OCI-LY7 (cell line): Measurements from ENCODE around the gene PPP4R4. TPM values are rescaled to one million over a fixed set of nuclear protein-coding genes. Genes with fewer than 3 reads are reported as not detected.

Experiments used
- BruUV-seq: library from RNA; stranded (reverse); fragments of 400-500 nt; replicated peaks from 2 replicates; lab custom pipeline; 2021; lab: Mats Ljungman, UMichigan
- CTCF ChIA-PET: fragments of 300-600 bp; sonication (Branson Sonifier 250); formaldehyde crosslinking; loops from one replicate; lab custom pipeline; 2022; ENCODE audit warnings: antibody characterized with exemption; ENCODE audit not compliant: unreplicated experiment; lab: Charles Lee
- POLR2A ChIA-PET: fragments of 300-600 bp; sonication (Branson Sonifier 250); formaldehyde crosslinking; loops from one replicate; lab custom pipeline; 2022; ENCODE audit warnings: antibody characterized with exemption; lab: Charles Lee
- DNase-seq: peaks from one replicate; pipeline ENCODE4 v3.0.0-alpha.2; 2015; ENCODE audit warnings: low spot score
- H2AFZ ChIP-seq: fragments of 200-600 bp; sonication (generic), shearing (Covaris generic); 2 replicates; pipeline ENCODE4 v1.6.1; 2014; ENCODE audit warnings: mild to moderate bottlenecking, antibody characterized with exemption, low read length, moderate library complexity
- H3K27ac ChIP-seq: fragments of 200-600 bp; sonication (generic); 2 replicates; pipeline ENCODE4 v1.5.1; 2014; ENCODE audit warnings: mixed run types, low read depth, mild to moderate bottlenecking, moderate library complexity, low read length, inconsistent platforms; ENCODE audit not compliant: poor library complexity, severe bottlenecking
- H3K36me3 ChIP-seq: fragments of 200-600 bp; sonication (generic); 2 replicates; pipeline ENCODE4 v1.6.1; 2014; ENCODE audit warnings: mild to moderate bottlenecking, antibody characterized with exemption, low read length, moderate library complexity, mixed read lengths; ENCODE audit not compliant: insufficient read depth
- H3K4me1 ChIP-seq: fragments of 200-600 bp; sonication (generic); 2 replicates; pipeline ENCODE4 v1.5.1; 2014; ENCODE audit warnings: mild to moderate bottlenecking, low read length; ENCODE audit not compliant: insufficient read depth, poor library complexity, severe bottlenecking
- H3K4me2 ChIP-seq: fragments of 200-600 bp; sonication (generic); 2 replicates; pipeline ENCODE4 v1.6.1; 2014; ENCODE audit warnings: mild to moderate bottlenecking, low read length
- H3K4me3 ChIP-seq: fragments of 200-600 bp; sonication (generic); 2 replicates; pipeline ENCODE4 v1.5.1; 2014; ENCODE audit warnings: mild to moderate bottlenecking, low read depth, low read length; ENCODE audit not compliant: poor library complexity, severe bottlenecking
- H3K79me2 ChIP-seq: fragments of 200-600 bp; sonication (generic); 2 replicates; pipeline ENCODE4 v1.6.1; 2016; ENCODE audit warnings: low read depth, mild to moderate bottlenecking, low read length, moderate library complexity, mixed read lengths; ENCODE audit not compliant: insufficient read depth
- H3K9me2 ChIP-seq: fragments of 200-600 bp; sonication (generic); 2 replicates; pipeline ENCODE4 v1.6.1; 2016; ENCODE audit warnings: mild to moderate bottlenecking, low read length, mixed read lengths; ENCODE audit not compliant: insufficient read depth
- H3K9me3 ChIP-seq: fragments of 200-600 bp; sonication (generic); 2 replicates; pipeline ENCODE4 v1.6.1; 2014; ENCODE audit warnings: mild to moderate bottlenecking, mixed run types, low read length, mixed read lengths
- H4K20me1 ChIP-seq: fragments of 200-600 bp; sonication (generic); 2 replicates; pipeline ENCODE4 v1.6.1; 2014; ENCODE audit warnings: mild to moderate bottlenecking, antibody characterized with exemption, low read length, moderate library complexity, mixed read lengths; ENCODE audit not compliant: insufficient read depth
- EZH2phosphoT487 ChIP-seq: fragments of 200-600 bp; sonication (generic); IDR thresholded peaks from 2 replicates; pipeline ENCODE4 v1.6.1; 2018; ENCODE audit warnings: low read depth, borderline replicate concordance, mild to moderate bottlenecking, mixed run types, antibody characterized with exemption, low read length, moderate library complexity, mixed read lengths
- intact Hi-C: fragments of 100-400 bp; cut with micrococcal nuclease; formaldehyde crosslinking; loops from one replicate; pipeline ENCODE4 v1.10.0; 2022; ENCODE audit not compliant: unreplicated experiment
- total RNA-seq, 2 experiments: library from RNA; depleted of rRNA in 1 of 2; stranded (reverse); fragments of >200 nt in 1 of 2; shearing (Covaris generic) in 1 of 2; gene quantifications; 2 replicates each; pipeline ENCODE4 v1.2.3, GENCODE V29; 2014 to 2022
- TF ChIP-seq, protein P1 (sequence below): fragments of 200-600 bp; sonication (generic); conservative IDR thresholded peaks from 2 replicates; pipeline ENCODE4 v1.5.1; 2014; ENCODE audit warnings: mild to moderate bottlenecking, antibody characterized with exemption, low read length, moderate library complexity, mixed read lengths

Gene PPP4R4
- total RNA-seq, 2 experiments from 2014 or later: 0.54 to 0.93 TPM

DNA sequence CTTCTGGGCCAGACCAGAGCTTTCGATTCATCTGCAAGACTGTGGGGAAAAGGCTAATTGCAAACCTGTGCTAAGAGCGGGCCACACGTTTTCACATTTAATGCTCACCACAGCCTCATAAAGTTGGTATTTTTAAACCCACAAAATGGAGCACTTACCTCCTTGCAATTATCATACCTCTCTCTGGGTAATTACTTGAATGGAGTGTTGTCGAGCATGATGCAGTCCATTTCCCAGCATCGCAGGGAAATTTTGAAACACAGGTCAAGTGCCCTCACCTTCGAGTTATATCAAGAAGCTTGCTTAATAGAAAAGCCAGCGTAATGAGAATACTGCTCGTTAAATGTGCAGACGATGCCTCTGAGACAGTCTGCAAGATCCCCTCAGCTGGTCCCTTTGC lies 35.9 kb upstream of the PPP4R4 start:
- CTCF ChIA-PET: interaction anchor here (0.7 to 1.0 kb wide), 2 partner anchors 9 to 102 kb away, joined by 3 read pairs; partner anchors contain the start of gene IFI27L2
- Histone ChIP-seq H3K9me3 (peaks cover 7% of the 10 kb centered on the region; the same call in 1 of the 2 replicates), H3K4me2 (no peak overlapping the region), H4K20me1 (no peaks in the 10 kb centered on the region), H3K27ac (no peak overlapping the region), H3K79me2 (no peaks in the 10 kb centered on the region), H3K4me3 (no peak overlapping the region), H3K4me1 (no peaks in the 10 kb centered on the region), H3K36me3 (no peaks in the 10 kb centered on the region), H2AFZ (no peak overlapping the region), H3K9me2 (no peaks in the 10 kb centered on the region)
- intact Hi-C loops: loop anchor here (10.0 kb wide), 1 partner anchor 203 kb away; no protein-coding TSS in a partner anchor
- no peak for TF ChIP-seq EZH2phosphoT487
- TF ChIP-seq, protein P1, sequence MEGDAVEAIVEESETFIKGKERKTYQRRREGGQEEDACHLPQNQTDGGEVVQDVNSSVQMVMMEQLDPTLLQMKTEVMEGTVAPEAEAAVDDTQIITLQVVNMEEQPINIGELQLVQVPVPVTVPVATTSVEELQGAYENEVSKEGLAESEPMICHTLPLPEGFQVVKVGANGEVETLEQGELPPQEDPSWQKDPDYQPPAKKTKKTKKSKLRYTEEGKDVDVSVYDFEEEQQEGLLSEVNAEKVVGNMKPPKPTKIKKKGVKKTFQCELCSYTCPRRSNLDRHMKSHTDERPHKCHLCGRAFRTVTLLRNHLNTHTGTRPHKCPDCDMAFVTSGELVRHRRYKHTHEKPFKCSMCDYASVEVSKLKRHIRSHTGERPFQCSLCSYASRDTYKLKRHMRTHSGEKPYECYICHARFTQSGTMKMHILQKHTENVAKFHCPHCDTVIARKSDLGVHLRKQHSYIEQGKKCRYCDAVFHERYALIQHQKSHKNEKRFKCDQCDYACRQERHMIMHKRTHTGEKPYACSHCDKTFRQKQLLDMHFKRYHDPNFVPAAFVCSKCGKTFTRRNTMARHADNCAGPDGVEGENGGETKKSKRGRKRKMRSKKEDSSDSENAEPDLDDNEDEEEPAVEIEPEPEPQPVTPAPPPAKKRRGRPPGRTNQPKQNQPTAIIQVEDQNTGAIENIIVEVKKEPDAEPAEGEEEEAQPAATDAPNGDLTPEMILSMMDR: no peak
- POLR2A ChIA-PET: interaction anchor here (0.6 kb wide), 1 partner anchor 483 kb away, joined by 3 read pairs; no protein-coding TSS in a partner anchor
- no peak for DNase-seq
- BruUV-seq: no TSS peak

DNA sequence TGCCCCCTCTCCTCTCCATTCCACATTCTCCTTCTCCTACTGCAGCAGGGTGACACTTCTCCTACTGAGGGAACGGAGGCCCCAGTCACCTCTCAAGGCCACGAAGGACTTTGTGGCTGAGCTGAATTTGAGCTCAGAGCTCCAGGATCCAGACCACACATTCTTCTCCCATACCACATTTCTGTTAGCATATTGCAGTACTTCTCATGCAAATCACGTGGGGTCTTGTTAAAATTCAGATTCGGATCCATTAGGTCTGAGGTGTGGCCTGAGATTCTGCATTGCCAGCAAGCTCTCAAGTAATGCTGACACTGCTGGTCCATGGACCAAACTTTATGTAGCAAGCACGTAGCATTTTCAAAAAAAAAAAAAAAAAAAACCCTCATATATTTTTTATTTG lies 35.1 kb upstream of the PPP4R4 start:
- BruUV-seq: no TSS peak
- H3K9me3 ChIP-seq: peaks cover 7% of the 10 kb centered on the region; the same call in 1 of the 2 replicates
- intact Hi-C loops: loop anchor here (10.0 kb wide), 1 partner anchor 204 kb away; no protein-coding TSS in a partner anchor
- no peak overlapping the region for H2AFZ ChIP-seq
- H3K4me1 ChIP-seq: no peaks in the 10 kb centered on the region
- H3K4me3 ChIP-seq: no peak overlapping the region
- no peaks in the 10 kb centered on the region for H3K9me2 ChIP-seq
- ChIA-PET POLR2A (interaction anchor here (0.6 to 0.7 kb wide), 3 partner anchors 133 to 1874 kb away, joined by 3 to 6 read pairs (median 3); no protein-coding TSS in a partner anchor), CTCF (no interaction called here)
- no peak for TF ChIP-seq EZH2phosphoT487
- TF ChIP-seq, protein P1: no peak
- no peak overlapping the region for H3K4me2 ChIP-seq
- H3K79me2 ChIP-seq: no peaks in the 10 kb centered on the region
- H4K20me1 ChIP-seq: no peaks in the 10 kb centered on the region
- no peaks in the 10 kb centered on the region for H3K36me3 ChIP-seq
- no peak for DNase-seq
- no peak overlapping the region for H3K27ac ChIP-seq

DNA sequence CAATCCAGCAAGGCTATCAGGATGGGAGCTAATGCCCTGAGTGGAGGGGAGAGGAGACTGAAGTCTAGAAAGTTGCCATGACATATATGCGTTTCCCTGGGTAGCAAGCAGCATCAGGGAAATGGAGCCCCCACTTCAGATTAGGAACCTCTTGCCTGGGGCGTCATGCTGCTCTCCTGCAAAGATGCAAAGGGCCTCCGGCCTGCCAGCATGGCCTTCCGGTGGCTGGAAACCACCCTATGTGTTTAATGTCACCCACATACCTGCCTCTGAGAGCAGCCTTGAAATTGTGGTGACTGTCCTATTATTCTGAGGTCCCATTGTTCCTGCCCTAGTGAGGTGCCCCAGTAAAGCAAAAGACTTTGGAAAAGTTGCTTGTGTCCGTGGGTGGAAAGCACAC lies 34.7 kb upstream of the PPP4R4 start:
- H3K4me1 ChIP-seq: peaks cover under 1% of the 10 kb centered on the region
- H3K27ac ChIP-seq: no peak overlapping the region
- ChIA-PET CTCF (no interaction called here), POLR2A (interaction anchor here (0.6 kb wide), 2 partner anchors 52 to 134 kb away, joined by 3 read pairs; no protein-coding TSS in a partner anchor)
- no peak overlapping the region for H3K4me3 ChIP-seq
- no peak for DNase-seq
- no peaks in the 10 kb centered on the region for H3K36me3 ChIP-seq
- no peak overlapping the region for H3K4me2 ChIP-seq
- no peaks in the 10 kb centered on the region for H3K9me2 ChIP-seq
- BruUV-seq: no TSS peak
- H3K79me2 ChIP-seq: no peaks in the 10 kb centered on the region
- TF ChIP-seq EZH2phosphoT487: no peak
- TF ChIP-seq, protein P1: no peak
- intact Hi-C loops: loop anchor here (10.0 kb wide), 1 partner anchor 205 kb away; no protein-coding TSS in a partner anchor
- no peaks in the 10 kb centered on the region for H4K20me1 ChIP-seq
- H3K9me3 ChIP-seq: peaks cover 7% of the 10 kb centered on the region; the same call in 1 of the 2 replicates
- no peak overlapping the region for H2AFZ ChIP-seq
